OCI-LY7 (cell line): ENCODE results near the gene UBL4A. TPM values are rescaled to one million over a fixed set of nuclear protein-coding genes. Genes with fewer than 3 reads are reported as not detected.

Experiments
- BruUV-seq: library from RNA; stranded (reverse); fragments of 400-500 nt; replicated peaks from 2 replicates; lab custom pipeline; 2021; lab: Mats Ljungman, UMichigan
- CTCF ChIA-PET: fragments of 300-600 bp; sonication (Branson Sonifier 250); formaldehyde crosslinking; loops from one replicate; lab custom pipeline; 2022; ENCODE audit warnings: antibody characterized with exemption; ENCODE audit not compliant: unreplicated experiment; lab: Charles Lee
- POLR2A ChIA-PET: fragments of 300-600 bp; sonication (Branson Sonifier 250); formaldehyde crosslinking; loops from one replicate; lab custom pipeline; 2022; ENCODE audit warnings: antibody characterized with exemption; lab: Charles Lee
- DNase-seq: peaks from one replicate; pipeline ENCODE4 v3.0.0-alpha.2; 2015; ENCODE audit warnings: low spot score
- H2AFZ ChIP-seq: fragments of 200-600 bp; sonication (generic), shearing (Covaris generic); 2 replicates; pipeline ENCODE4 v1.6.1; 2014; ENCODE audit warnings: mild to moderate bottlenecking, antibody characterized with exemption, low read length, moderate library complexity
- H3K27ac ChIP-seq: fragments of 200-600 bp; sonication (generic); 2 replicates; pipeline ENCODE4 v1.5.1; 2014; ENCODE audit warnings: mixed run types, low read depth, mild to moderate bottlenecking, moderate library complexity, low read length, inconsistent platforms; ENCODE audit not compliant: poor library complexity, severe bottlenecking
- H3K36me3 ChIP-seq: fragments of 200-600 bp; sonication (generic); 2 replicates; pipeline ENCODE4 v1.6.1; 2014; ENCODE audit warnings: mild to moderate bottlenecking, antibody characterized with exemption, low read length, moderate library complexity, mixed read lengths; ENCODE audit not compliant: insufficient read depth
- H3K4me1 ChIP-seq: fragments of 200-600 bp; sonication (generic); 2 replicates; pipeline ENCODE4 v1.5.1; 2014; ENCODE audit warnings: mild to moderate bottlenecking, low read length; ENCODE audit not compliant: insufficient read depth, poor library complexity, severe bottlenecking
- H3K4me2 ChIP-seq: fragments of 200-600 bp; sonication (generic); 2 replicates; pipeline ENCODE4 v1.6.1; 2014; ENCODE audit warnings: mild to moderate bottlenecking, low read length
- H3K4me3 ChIP-seq: fragments of 200-600 bp; sonication (generic); 2 replicates; pipeline ENCODE4 v1.5.1; 2014; ENCODE audit warnings: mild to moderate bottlenecking, low read depth, low read length; ENCODE audit not compliant: poor library complexity, severe bottlenecking
- H3K79me2 ChIP-seq: fragments of 200-600 bp; sonication (generic); 2 replicates; pipeline ENCODE4 v1.6.1; 2016; ENCODE audit warnings: low read depth, mild to moderate bottlenecking, low read length, moderate library complexity, mixed read lengths; ENCODE audit not compliant: insufficient read depth
- H3K9me2 ChIP-seq: fragments of 200-600 bp; sonication (generic); 2 replicates; pipeline ENCODE4 v1.6.1; 2016; ENCODE audit warnings: mild to moderate bottlenecking, low read length, mixed read lengths; ENCODE audit not compliant: insufficient read depth
- H3K9me3 ChIP-seq: fragments of 200-600 bp; sonication (generic); 2 replicates; pipeline ENCODE4 v1.6.1; 2014; ENCODE audit warnings: mild to moderate bottlenecking, mixed run types, low read length, mixed read lengths
- H4K20me1 ChIP-seq: fragments of 200-600 bp; sonication (generic); 2 replicates; pipeline ENCODE4 v1.6.1; 2014; ENCODE audit warnings: mild to moderate bottlenecking, antibody characterized with exemption, low read length, moderate library complexity, mixed read lengths; ENCODE audit not compliant: insufficient read depth
- CTCF ChIP-seq: fragments of 200-600 bp; sonication (generic); conservative IDR thresholded peaks from 2 replicates; pipeline ENCODE4 v1.5.1; 2014; ENCODE audit warnings: mild to moderate bottlenecking, antibody characterized with exemption, low read length, moderate library complexity, mixed read lengths
- EZH2phosphoT487 ChIP-seq: fragments of 200-600 bp; sonication (generic); IDR thresholded peaks from 2 replicates; pipeline ENCODE4 v1.6.1; 2018; ENCODE audit warnings: low read depth, borderline replicate concordance, mild to moderate bottlenecking, mixed run types, antibody characterized with exemption, low read length, moderate library complexity, mixed read lengths
- intact Hi-C: fragments of 100-400 bp; cut with micrococcal nuclease; formaldehyde crosslinking; loops from one replicate; pipeline ENCODE4 v1.10.0; 2022; ENCODE audit not compliant: unreplicated experiment
- total RNA-seq, 2 experiments: library from RNA; depleted of rRNA in 1 of 2; stranded (reverse); fragments of >200 nt in 1 of 2; shearing (Covaris generic) in 1 of 2; gene quantifications; 2 replicates each; pipeline ENCODE4 v1.2.3, GENCODE V29; 2014 to 2022

UBL4A gene
- total RNA-seq, 2 experiments from 2014 or later = 49.7 to 89.9 TPM

DNA sequence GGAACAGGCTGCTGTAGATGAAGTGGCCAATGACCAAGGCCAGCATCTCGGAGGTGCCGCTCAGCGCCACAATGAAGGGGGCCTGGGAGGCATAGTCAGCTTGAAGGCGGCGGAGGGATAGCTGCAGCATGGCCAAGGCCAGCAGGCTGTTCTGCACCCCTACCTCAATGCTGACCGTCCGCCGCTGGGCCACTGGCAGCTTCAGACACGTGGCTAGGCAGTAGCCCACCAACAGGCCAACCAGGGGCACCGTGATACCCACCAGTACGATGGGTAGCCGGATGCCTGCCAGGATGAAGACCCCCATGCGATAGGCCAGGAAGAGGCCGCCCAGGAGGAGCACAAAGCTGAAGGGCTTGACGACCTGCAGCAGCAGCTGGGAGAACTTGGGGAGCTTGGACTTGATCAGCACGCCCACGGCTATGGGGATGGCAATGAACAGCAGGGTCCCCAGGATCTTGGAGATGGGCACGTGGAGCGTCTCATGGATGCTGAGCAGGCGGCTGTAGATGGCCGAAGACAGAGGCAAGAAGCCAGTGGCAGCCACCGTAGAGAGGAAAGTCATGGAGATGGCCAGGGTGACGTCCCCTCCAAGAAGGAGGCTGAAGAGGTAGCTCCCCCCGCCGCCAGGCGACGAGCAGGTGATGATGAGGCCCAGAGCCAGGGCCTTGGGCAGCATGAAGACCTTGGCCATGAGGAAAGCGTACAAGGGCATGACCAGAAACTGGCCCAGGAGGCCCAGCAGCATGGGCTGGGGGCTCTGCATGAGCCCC is 1.3 kb upstream of the UBL4A start:
- POLR2A ChIA-PET = interaction anchor here (0.5 to 1.0 kb wide), 3 partner anchors 11 to 61 kb away, joined by 3 to 4 read pairs (median 3); no protein-coding TSS in a partner anchor
- no peak for TF ChIP-seq CTCF
- no peak for TF ChIP-seq EZH2phosphoT487
- Histone ChIP-seq H2AFZ (no peak overlapping the region), H3K4me2 (peak overlapping the region; percentile 83), H3K4me3 (peak overlapping the region; percentile 98), H3K36me3 (peaks cover 27% of the 10 kb centered on the region), H3K27ac (no peak overlapping the region), H3K9me3 (no peaks in the 10 kb centered on the region), H3K4me1 (peaks cover 43% of the 10 kb centered on the region), H3K9me2 (no peaks in the 10 kb centered on the region), H4K20me1 (no peaks in the 10 kb centered on the region), H3K79me2 (peaks cover 16% of the 10 kb centered on the region)
- DNase-seq = no peak
- intact Hi-C loops = loop anchor here (5.0 kb wide), 1 partner anchor 40 kb away; no protein-coding TSS in a partner anchor
- CTCF ChIA-PET = interaction anchor here (0.6 kb wide), 3 partner anchors 26 to 551 kb away, joined by 3 to 5 read pairs (median 3); partner anchors contain the start of gene TMEM187
- BruUV-seq = no TSS peak

GRCh38 chrX:154486052-154486395 is 391 bp downstream of the UBL4A start:
- Histone ChIP-seq H3K4me1 (peaks cover 54% of the 10 kb centered on the region), H3K9me3 (no peaks in the 10 kb centered on the region), H3K9me2 (no peaks in the 10 kb centered on the region), H3K4me3 (peak overlapping the region; percentile 98), H3K27ac (peak overlapping the region; percentile 61), H3K36me3 (peaks cover 27% of the 10 kb centered on the region), H4K20me1 (no peaks in the 10 kb centered on the region), H3K4me2 (peak overlapping the region; percentile 79), H2AFZ (no peak overlapping the region), H3K79me2 (peaks cover 16% of the 10 kb centered on the region)
- DNase-seq = peak; percentile 47
- TF ChIP-seq EZH2phosphoT487 (no peak), CTCF (no peak)
- intact Hi-C loops = loop anchor here (5.0 kb wide), 1 partner anchor 41 kb away; no protein-coding TSS in a partner anchor
- BruUV-seq = no TSS peak
- CTCF ChIA-PET = no interaction called here
- POLR2A ChIA-PET = interaction anchor here (1.2 kb wide), 1 partner anchor 41 kb away, joined by 8 read pairs; no protein-coding TSS in a partner anchor
